BLaER1 treated with 17β-estradiol and CSF1 and Interleukin-3, amounts not matched to agents 10 nM and 100 nM (cell line): ENCODE results near the gene HIBADH.

Source experiments
- H3K27ac ChIP-seq, 11 experiments: shearing (Covaris generic); formaldehyde crosslinking; 2 replicates each; pipeline ENCODE4 v1.8.1; 2022
- H3K27me3 ChIP-seq, 11 experiments: shearing (Covaris generic); formaldehyde crosslinking; 2 replicates each; pipeline ENCODE4 v1.8.1; 2022
- H3K36me3 ChIP-seq, 11 experiments: shearing (Covaris generic); formaldehyde crosslinking; 2 replicates each; pipeline ENCODE4 v1.8.1; 2022
- H3K4me1 ChIP-seq, 10 experiments: shearing (Covaris generic); formaldehyde crosslinking; 2 replicates each; pipeline ENCODE4 v1.8.1; 2022
- H3K4me2 ChIP-seq, 11 experiments: shearing (Covaris generic); formaldehyde crosslinking; 2 replicates each; pipeline ENCODE4 v1.8.1; 2022
- H3K4me3 ChIP-seq, 10 experiments: shearing (Covaris generic); formaldehyde crosslinking; 2 replicates each; pipeline ENCODE4 v1.8.1; 2022
- H3K9ac ChIP-seq, 11 experiments: shearing (Covaris generic); formaldehyde crosslinking; 2 replicates each; pipeline ENCODE4 v1.8.1; 2022
- H3K9me3 ChIP-seq, 11 experiments: shearing (Covaris generic); formaldehyde crosslinking; replicated peaks in 1 of 11; 2 replicates each; pipeline ENCODE4 v1.8.1; 2022
- H4K20me1 ChIP-seq, 11 experiments: shearing (Covaris generic); formaldehyde crosslinking; 2 replicates each; pipeline ENCODE4 v1.8.1; 2022
- Cebpa-rat ChIP-seq, 11 experiments: shearing (Covaris generic); IDR thresholded peaks; 2 replicates each; pipeline ENCODE4 v1.8.1; 2022

HIBADH gene

GRCh38 chr7:27670676-27671075, 8.0 kb upstream of the HIBADH start:
- no peak overlapping the region for H3K4me2 ChIP-seq

GRCh38 chr7:27670177-27670576, 7.5 kb upstream of the HIBADH start:
- no peaks in the 10 kb centered on the region for H3K4me1 ChIP-seq
- no peak overlapping the region for H3K4me3 ChIP-seq
- H3K27ac ChIP-seq = no peak overlapping the region
- H3K9me3 ChIP-seq = peaks cover 0 to 19% (median 7%) of the 10 kb centered on the region in 11 experiments; a peak in 7 of 22 replicates
- H3K9ac ChIP-seq = no peak overlapping the region
- H4K20me1 ChIP-seq = no peaks in the 10 kb centered on the region
- no peak for TF ChIP-seq Cebpa-rat (IDR thresholded peaks at IDR 0.05)
- no peaks in the 10 kb centered on the region for H3K36me3 ChIP-seq
- H3K4me2 ChIP-seq = no peak overlapping the region
- no peaks in the 10 kb centered on the region for H3K27me3 ChIP-seq

More at GRCh38 chr7:27670676-27671075, 8.0 kb upstream of the HIBADH start:
- no peak for TF ChIP-seq Cebpa-rat (IDR thresholded peaks at IDR 0.05)
- no peak overlapping the region for H3K4me3 ChIP-seq
- peaks cover 0 to 19% (median 6%) of the 10 kb centered on the region in 11 experiments; a peak in 7 of 22 replicates for H3K9me3 ChIP-seq
- no peaks in the 10 kb centered on the region for H3K27me3 ChIP-seq
- H3K9ac ChIP-seq = no peak overlapping the region
- H4K20me1 ChIP-seq = no peaks in the 10 kb centered on the region
- H3K36me3 ChIP-seq = no peaks in the 10 kb centered on the region
- H3K4me1 ChIP-seq = no peaks in the 10 kb centered on the region
- H3K27ac ChIP-seq = no peak overlapping the region

- no peaks in the 10 kb centered on the region for H3K36me3 ChIP-seq
- no peak overlapping the region for H3K9ac ChIP-seq
- peaks cover 17 to 25% (median 22%) of the 10 kb centered on the region in 10 experiments for H3K4me1 ChIP-seq
- H3K4me3 ChIP-seq = no peak overlapping the region
- H3K27ac ChIP-seq = no peak overlapping the region
- no peaks in the 10 kb centered on the region for H3K27me3 ChIP-seq
- peaks cover 0 to 8% (median 0%) of the 10 kb centered on the region in 11 experiments; a peak in 4 of 22 replicates for H3K9me3 ChIP-seq
- no peaks in the 10 kb centered on the region for H4K20me1 ChIP-seq
- TF ChIP-seq Cebpa-rat (IDR thresholded peaks at IDR 0.05) = no peak
- no peak overlapping the region for H3K4me2 ChIP-seq
Observed at GRCh38 chr7:27665531-27665930, 2.8 kb upstream of the HIBADH start.

GRCh38 chr7:27663989-27664331, 1.3 kb upstream of the HIBADH start:
- Histone ChIP-seq H3K27me3 (no peaks in the 10 kb centered on the region), H3K36me3 (peaks cover 0 to 6% (median 0%) of the 10 kb centered on the region in 11 experiments; a peak in 3 of 22 replicates), H3K27ac (no peak overlapping the region), H3K4me1 (peaks cover 17 to 25% (median 22%) of the 10 kb centered on the region in 10 experiments), H4K20me1 (no peaks in the 10 kb centered on the region), H3K4me2 (peak overlapping the region in 10 of 11 experiments; percentile 48 to 93 (median 70); a peak in 18 of 22 replicates), H3K9ac (no peak overlapping the region), H3K4me3 (peak overlapping the region in 1 of 10 experiments; percentile 76; a peak in 1 of 20 replicates), H3K9me3 (peaks cover 0 to 8% (median 0%) of the 10 kb centered on the region in 11 experiments; a peak in 4 of 22 replicates)
- no peak for TF ChIP-seq Cebpa-rat (IDR thresholded peaks at IDR 0.05)

- peak overlapping the region; percentile 74 to 91 (median 86) for H3K27ac ChIP-seq
- H3K4me2 ChIP-seq = peak overlapping the region; percentile 76 to 98 (median 93)
- peak overlapping the region; percentile 83 to 94 (median 88) for H3K9ac ChIP-seq
- H4K20me1 ChIP-seq = no peaks in the 10 kb centered on the region
- TF ChIP-seq Cebpa-rat (IDR thresholded peaks at IDR 0.05) = no peak
- no peaks in the 10 kb centered on the region for H3K27me3 ChIP-seq
- peaks cover 0 to 8% (median 0%) of the 10 kb centered on the region in 11 experiments; a peak in 5 of 22 replicates for H3K36me3 ChIP-seq
- peaks cover 0 to 8% (median 0%) of the 10 kb centered on the region in 11 experiments; a peak in 4 of 22 replicates for H3K9me3 ChIP-seq
- peaks cover 17 to 25% (median 22%) of the 10 kb centered on the region in 10 experiments for H3K4me1 ChIP-seq
- peak overlapping the region; percentile 72 to 94 (median 79) for H3K4me3 ChIP-seq
Observed at GRCh38 chr7:27661811-27662489, 733 bp downstream of the HIBADH start.

- no peaks in the 10 kb centered on the region for H4K20me1 ChIP-seq
- peaks cover 8 to 11% (median 9%) of the 10 kb centered on the region in 10 experiments for H3K4me1 ChIP-seq
- no peak for TF ChIP-seq Cebpa-rat (IDR thresholded peaks at IDR 0.05)
- no peak overlapping the region for H3K4me2 ChIP-seq
- H3K9ac ChIP-seq = no peak overlapping the region
- no peak overlapping the region for H3K4me3 ChIP-seq
- H3K36me3 ChIP-seq = peaks cover 0 to 27% (median 7%) of the 10 kb centered on the region in 11 experiments; a peak in 8 of 22 replicates
- no peaks in the 10 kb centered on the region for H3K27me3 ChIP-seq
- no peak overlapping the region for H3K27ac ChIP-seq
- H3K9me3 ChIP-seq = no peaks in the 10 kb centered on the region
Observed at GRCh38 chr7:27656724-27657123, 6.0 kb downstream of the HIBADH start.

- Histone ChIP-seq H3K4me3 (no peak overlapping the region), H3K36me3 (peaks cover 0 to 27% (median 7%) of the 10 kb centered on the region in 11 experiments; a peak in 8 of 22 replicates), H3K9ac (no peak overlapping the region), H3K4me1 (no peaks in the 10 kb centered on the region), H3K9me3 (no peaks in the 10 kb centered on the region), H3K4me2 (no peak overlapping the region), H3K27me3 (no peaks in the 10 kb centered on the region), H4K20me1 (no peaks in the 10 kb centered on the region), H3K27ac (no peak overlapping the region)
- TF ChIP-seq Cebpa-rat (IDR thresholded peaks at IDR 0.05) = no peak
Observed at GRCh38 chr7:27655184-27655583, 7.5 kb downstream of the HIBADH start.

GRCh38 chr7:27652518-27652917, 10.2 kb downstream of the HIBADH start:
- no peaks in the 10 kb centered on the region for H3K4me1 ChIP-seq
- no peak overlapping the region for H3K27ac ChIP-seq
- H3K4me3 ChIP-seq = no peak overlapping the region
- TF ChIP-seq Cebpa-rat (IDR thresholded peaks at IDR 0.05) = no peak
- no peak overlapping the region for H3K9ac ChIP-seq
- no peak overlapping the region for H3K4me2 ChIP-seq
- H3K27me3 ChIP-seq = no peaks in the 10 kb centered on the region
- H4K20me1 ChIP-seq = no peaks in the 10 kb centered on the region
- no peaks in the 10 kb centered on the region for H3K9me3 ChIP-seq
- H3K36me3 ChIP-seq = peaks cover 0 to 40% (median 25%) of the 10 kb centered on the region in 11 experiments; a peak in 15 of 22 replicates

- Histone ChIP-seq H3K9me3 (no peaks in the 10 kb centered on the region), H4K20me1 (no peaks in the 10 kb centered on the region), H3K4me2 (no peak overlapping the region), H3K4me1 (no peaks in the 10 kb centered on the region), H3K9ac (no peak overlapping the region), H3K27ac (no peak overlapping the region), H3K36me3 (peaks cover 2 to 45% (median 33%) of the 10 kb centered on the region in 11 experiments; a peak in 16 of 22 replicates), H3K27me3 (no peaks in the 10 kb centered on the region), H3K4me3 (no peak overlapping the region)
- no peak for TF ChIP-seq Cebpa-rat (IDR thresholded peaks at IDR 0.05)
Observed at GRCh38 chr7:27651702-27652101, 11.0 kb downstream of the HIBADH start.
